ENCODE results near the gene FMN1.

- TF ChIP-seq CTCF (IDR thresholded peaks at IDR 0.05; ENCODE audit: poor library complexity, severe bottlenecking): no peak
- no peak for TF ChIP-seq POLR2AphosphoS5 (IDR thresholded peaks at IDR 0.05)
- TF ChIP-seq EZH2 (IDR thresholded peaks at IDR 0.05; ENCODE audit: borderline replicate concordance, insufficient read depth, low read length, poor library complexity, severe bottlenecking): no peak
- TF ChIP-seq MXI1 (conservative IDR thresholded peaks at IDR 0.05; ENCODE audit: poor library complexity, severe bottlenecking): no peak
Measured at GRCh38 chr15:33108518-33108917, 86.0 kb downstream of the FMN1 start.
